ENCODE data around the gene ADGRV1.

DNA sequence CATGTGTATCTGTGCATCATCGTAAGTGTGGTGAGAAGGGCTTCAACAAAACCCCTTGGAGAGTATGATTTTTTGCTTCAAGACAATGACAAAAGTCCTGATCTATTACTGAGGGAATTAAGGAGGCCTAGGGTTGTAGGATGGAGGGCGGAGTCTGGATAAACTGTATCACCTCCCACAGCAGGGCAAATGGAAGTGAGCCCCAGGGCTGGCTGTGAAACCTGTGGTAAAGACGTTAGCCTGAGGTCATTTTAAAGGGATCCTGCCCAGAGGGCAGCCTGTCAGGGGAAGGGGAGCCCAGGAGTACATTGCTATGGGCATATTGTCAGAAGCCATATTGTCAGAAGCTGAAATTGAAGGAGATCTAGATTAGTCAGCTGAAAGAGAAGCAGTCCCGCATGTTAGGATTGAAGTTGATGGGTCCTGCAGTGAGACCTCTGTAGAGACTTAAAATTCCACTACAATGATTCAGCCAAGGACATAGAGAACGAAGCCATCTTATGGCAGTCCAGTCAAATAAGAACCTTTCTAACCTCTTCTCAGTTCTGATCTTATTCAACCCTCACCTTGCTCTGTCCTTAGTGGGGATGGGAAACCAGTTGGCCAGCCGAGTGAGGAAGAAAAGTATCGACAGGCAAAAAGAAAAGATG lies 26.9 kb downstream of the ADGRV1 start:
- TF ChIP-seq, protein P1, sequence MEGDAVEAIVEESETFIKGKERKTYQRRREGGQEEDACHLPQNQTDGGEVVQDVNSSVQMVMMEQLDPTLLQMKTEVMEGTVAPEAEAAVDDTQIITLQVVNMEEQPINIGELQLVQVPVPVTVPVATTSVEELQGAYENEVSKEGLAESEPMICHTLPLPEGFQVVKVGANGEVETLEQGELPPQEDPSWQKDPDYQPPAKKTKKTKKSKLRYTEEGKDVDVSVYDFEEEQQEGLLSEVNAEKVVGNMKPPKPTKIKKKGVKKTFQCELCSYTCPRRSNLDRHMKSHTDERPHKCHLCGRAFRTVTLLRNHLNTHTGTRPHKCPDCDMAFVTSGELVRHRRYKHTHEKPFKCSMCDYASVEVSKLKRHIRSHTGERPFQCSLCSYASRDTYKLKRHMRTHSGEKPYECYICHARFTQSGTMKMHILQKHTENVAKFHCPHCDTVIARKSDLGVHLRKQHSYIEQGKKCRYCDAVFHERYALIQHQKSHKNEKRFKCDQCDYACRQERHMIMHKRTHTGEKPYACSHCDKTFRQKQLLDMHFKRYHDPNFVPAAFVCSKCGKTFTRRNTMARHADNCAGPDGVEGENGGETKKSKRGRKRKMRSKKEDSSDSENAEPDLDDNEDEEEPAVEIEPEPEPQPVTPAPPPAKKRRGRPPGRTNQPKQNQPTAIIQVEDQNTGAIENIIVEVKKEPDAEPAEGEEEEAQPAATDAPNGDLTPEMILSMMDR (IDR thresholded peaks at IDR 0.05; ENCODE audit: insufficient read depth, low read length, poor library complexity, severe bottlenecking), result no peak
- no peak for TF ChIP-seq EZH2phosphoT487 (conservative IDR thresholded peaks at IDR 0.05; ENCODE audit: low read length)

All from SU-DHL-6 (cell line).